A549 (cell line): Measurements from ENCODE around the gene LRRC2. TPM values are rescaled to one million over a fixed set of nuclear protein-coding genes. Genes with fewer than 3 reads are reported as not detected.
A peak's percentile ranks its signal among the peaks of the same experiment; 100 is the strongest.

Experiments
- ATAC-seq, 2 experiments: fragments of 200-7000 bp in 1 of 2; fragments of >200 bp in 1 of 2; cut with Nextera tagmentation in 1 of 2; cut with Tn5 transposase in 1 of 2; 3 replicates each; pipeline versions ENCODE4 v1.8.0 to v1.9.1; 2018 to 2020; ENCODE audit warnings: mild to moderate bottlenecking in 1 of 2, moderate library complexity in 1 of 2
- CTCF ChIA-PET: fragments of 300-600 bp; sonication (Branson Sonifier 250); formaldehyde crosslinking; extraction: SDS; loops from one replicate; lab custom pipeline; 2021; ENCODE audit warnings: antibody characterized with exemption, inconsistent platforms; lab: Yijun Ruan, JAX
- POLR2A ChIA-PET: fragments of 350-600 bp; formaldehyde crosslinking; extraction: SDS; loops from one replicate; lab custom pipeline; 2021; ENCODE audit warnings: antibody characterized with exemption, inconsistent platforms; lab: Yijun Ruan, JAX
- DNase-seq, 2 experiments: peaks; one replicate each; pipeline versions ENCODE4 v3.0.0 to v3.0.0-alpha.2; 2011 to 2016; ENCODE audit warnings: low read depth in 1 of 2, low spot score in 1 of 2
- FAIRE-seq: peaks from 2 replicates; lab custom pipeline; 2011; peaks lifted over from hg19 to GRCh38; lab: Jason Lieb, UNC
- H3K27ac ChIP-seq, 2 experiments: fragments of >200 bp; sonication (Bioruptor Twin); formaldehyde crosslinking; 3 replicates each; pipeline ENCODE4 v1.5.1; 2016 to 2017
- H3K4me1 ChIP-seq: fragments of >200 bp; sonication (Bioruptor Twin); formaldehyde crosslinking; 3 replicates; pipeline ENCODE4 v1.6.1; 2016
- H3K4me2 ChIP-seq: fragments of >200 bp; sonication (Bioruptor Twin); formaldehyde crosslinking; 3 replicates; pipeline ENCODE4 v1.6.1; 2016
- H3K4me3 ChIP-seq: fragments of >200 bp; sonication (Bioruptor Twin); formaldehyde crosslinking; 3 replicates; pipeline ENCODE4 v1.5.1; 2016
- H3K9me3 ChIP-seq: fragments of >200 bp; sonication (Bioruptor Twin); formaldehyde crosslinking; 3 replicates; pipeline ENCODE4 v1.6.1; 2016
- CEBPB ChIP-seq, 2 experiments: fragments of >200 bp in 1 of 2; sonication (Bioruptor Twin) in 1 of 2; formaldehyde crosslinking in 1 of 2; IDR thresholded peaks; 2 replicates each; pipeline ENCODE4 v1.6.1; 2012 to 2016
- CHD2 ChIP-seq: fragments of 150-350 bp; IDR thresholded peaks from 2 replicates; pipeline ENCODE4 v1.6.1; 2014; ENCODE audit warnings: low read length; ENCODE audit not compliant: partially characterized antibody
- EHF ChIP-seq: fragments of 250-450 bp; sonication (Bioruptor Pico); IDR thresholded peaks from 2 replicates; pipeline ENCODE4 v1.5.0; 2020; ENCODE audit warnings: mild to moderate bottlenecking
- EHMT2 ChIP-seq: fragments of 200-600 bp; sonication (generic); IDR thresholded peaks from 2 replicates; pipeline ENCODE4 v1.6.1; 2016; ENCODE audit warnings: antibody characterized with exemption, low read depth, mild to moderate bottlenecking, moderate library complexity
- HDAC2 ChIP-seq: fragments of 200-600 bp; sonication (generic); IDR thresholded peaks from 2 replicates; pipeline ENCODE4 v1.6.1; 2016
- HOXB5 ChIP-seq: fragments of 250-450 bp; sonication (Bioruptor Pico); IDR thresholded peaks from 2 replicates; pipeline ENCODE4 v1.5.0; 2020; ENCODE audit warnings: mild to moderate bottlenecking, moderate library complexity
- JUN ChIP-seq, 2 experiments: fragments of >200 bp; sonication (Bioruptor Twin); formaldehyde crosslinking; IDR thresholded peaks; 2 replicates in 1 of 2; 3 replicates in 1 of 2; pipeline ENCODE4 v1.6.1; 2016 to 2017
- JUNB ChIP-seq: fragments of >200 bp; sonication (Bioruptor Twin); formaldehyde crosslinking; IDR thresholded peaks from 2 replicates; pipeline ENCODE4 v1.6.1; 2016
- MAZ ChIP-seq: fragments of 150-350 bp; IDR thresholded peaks from 2 replicates; pipeline ENCODE4 v1.6.1; 2014; ENCODE audit warnings: antibody characterized with exemption, low read depth, low read length, borderline replicate concordance
- NPAS2 ChIP-seq: fragments of 250-450 bp; sonication (Bioruptor Pico); IDR thresholded peaks from 2 replicates; pipeline ENCODE4 v1.8.0; 2022; ENCODE audit warnings: mild to moderate bottlenecking, moderate library complexity, borderline replicate concordance
- RCOR1 ChIP-seq: fragments of 150-350 bp; IDR thresholded peaks from 2 replicates; pipeline ENCODE4 v1.6.1; 2014; ENCODE audit warnings: antibody characterized with exemption, low read length, low read depth
- RFX5 ChIP-seq: fragments of 450-650 bp; IDR thresholded peaks from 2 replicates; pipeline ENCODE4 v1.7.1; 2014; ENCODE audit warnings: antibody characterized with exemption, mild to moderate bottlenecking, moderate library complexity
- SMC3 ChIP-seq: fragments of >200 bp; sonication (Bioruptor Twin); formaldehyde crosslinking; IDR thresholded peaks from 3 replicates; pipeline ENCODE4 v1.6.1; 2018; ENCODE audit warnings: inconsistent platforms
- SREBF2 ChIP-seq: fragments of 450-650 bp; IDR thresholded peaks from 2 replicates; pipeline ENCODE4 v1.6.1; 2014; ENCODE audit warnings: mild to moderate bottlenecking, moderate library complexity
- TFCP2L1 ChIP-seq: fragments of 250-450 bp; sonication (Bioruptor Pico); IDR thresholded peaks from 2 replicates; pipeline ENCODE4 v1.5.0; 2021; ENCODE audit warnings: mild to moderate bottlenecking
- TP53 ChIP-seq: fragments of 250-450 bp; sonication (Bioruptor Pico); IDR thresholded peaks from 2 replicates; pipeline ENCODE4 v1.5.0; 2021; ENCODE audit warnings: mild to moderate bottlenecking, moderate library complexity
- ZNF302 ChIP-seq: fragments of 250-450 bp; sonication (Bioruptor Pico); IDR thresholded peaks from 2 replicates; pipeline ENCODE4 v1.9.0; 2021; ENCODE audit warnings: inconsistent platforms, mild to moderate bottlenecking, moderate library complexity
- WGBS: methylation state at CpG from one replicate; pipeline ENCODE4 v1.1.6; 2017; ENCODE audit errors: missing lambda C conversion rate; 5-methylcytosine and 5-hydroxymethylcytosine counted together
- polyA plus RNA-seq, 4 experiments: library from polyadenylated mRNA; depleted of rRNA in 3 of 4; stranded (reverse); fragments of >200 nt; fragmentation: RNase III in 1 of 4; extraction: RNeasy Plus Mini Kit Qiagen cat#74134 plus additional on column Dnase treatment in 1 of 4; gene quantifications; 2 replicates in 3 of 4; 3 replicates in 1 of 4; pipeline ENCODE4 v1.2.3, GENCODE V29; 2011 to 2017
- TF ChIP-seq, protein P1 (sequence below): fragments of >200 bp; sonication (Bioruptor Twin); formaldehyde crosslinking; IDR thresholded peaks from 3 replicates; pipeline ENCODE4 v1.6.1; 2016
- TF ChIP-seq, protein P2 (sequence below): fragments of 450-650 bp; IDR thresholded peaks from 2 replicates; pipeline ENCODE4 v1.6.1; 2014; ENCODE audit warnings: antibody characterized with exemption

LRRC2 gene
- polyA plus RNA-seq, 2 of the 4 experiments (the other 2 are of a cell fraction) = not detected

DNA sequence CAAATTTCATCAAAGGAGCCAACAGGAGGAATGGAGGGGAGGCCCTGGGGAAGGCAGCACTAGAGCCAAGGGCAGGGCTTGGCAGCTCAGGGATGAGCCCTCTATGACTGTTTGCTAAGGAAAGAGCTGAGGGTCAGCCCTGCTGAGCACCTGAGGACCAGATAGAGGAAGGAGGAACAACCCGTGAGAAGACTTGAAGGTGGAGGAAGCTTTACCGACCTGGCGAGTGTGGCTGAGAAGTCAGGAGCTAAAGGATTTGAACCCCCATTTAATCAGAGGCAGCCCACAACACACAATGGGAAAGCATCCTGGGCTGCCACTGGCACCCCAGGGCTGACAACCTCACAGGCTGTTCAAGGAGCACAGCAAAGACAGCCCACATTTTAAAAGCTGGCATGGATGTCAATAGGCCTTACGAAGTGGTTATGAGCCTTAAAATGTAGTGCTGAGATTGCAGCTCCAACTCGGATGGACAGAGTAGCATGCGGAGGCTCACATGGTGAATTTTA, 20.7 kb upstream of the LRRC2 start:
- Histone ChIP-seq H3K4me2 (peak overlapping the region; percentile 40; the same call in 1 of the 3 replicates), H3K27ac (peak overlapping the region; percentile 13 to 57; a peak in 3 of 6 replicates), H3K9me3 (no peaks in the 10 kb centered on the region), H3K4me1 (peaks cover 13% of the 10 kb centered on the region; the same call in 2 of the 3 replicates), H3K4me3 (no peak overlapping the region)
- WGBS = 80% methylated on average over 6 of the region's 6 CpGs
- TF ChIP-seq CHD2 (no peak), NPAS2 (CRISPR knock-in tag) (no peak)
- ChIA-PET CTCF (interaction anchor here (0.6 to 1.1 kb wide), 2 partner anchors 116 to 475 kb away, joined by 3 to 4 read pairs; no protein-coding TSS in a partner anchor), POLR2A (no interaction called here)
- FAIRE-seq (no peak), DNase-seq (no peak), ATAC-seq (no peak)

DNA sequence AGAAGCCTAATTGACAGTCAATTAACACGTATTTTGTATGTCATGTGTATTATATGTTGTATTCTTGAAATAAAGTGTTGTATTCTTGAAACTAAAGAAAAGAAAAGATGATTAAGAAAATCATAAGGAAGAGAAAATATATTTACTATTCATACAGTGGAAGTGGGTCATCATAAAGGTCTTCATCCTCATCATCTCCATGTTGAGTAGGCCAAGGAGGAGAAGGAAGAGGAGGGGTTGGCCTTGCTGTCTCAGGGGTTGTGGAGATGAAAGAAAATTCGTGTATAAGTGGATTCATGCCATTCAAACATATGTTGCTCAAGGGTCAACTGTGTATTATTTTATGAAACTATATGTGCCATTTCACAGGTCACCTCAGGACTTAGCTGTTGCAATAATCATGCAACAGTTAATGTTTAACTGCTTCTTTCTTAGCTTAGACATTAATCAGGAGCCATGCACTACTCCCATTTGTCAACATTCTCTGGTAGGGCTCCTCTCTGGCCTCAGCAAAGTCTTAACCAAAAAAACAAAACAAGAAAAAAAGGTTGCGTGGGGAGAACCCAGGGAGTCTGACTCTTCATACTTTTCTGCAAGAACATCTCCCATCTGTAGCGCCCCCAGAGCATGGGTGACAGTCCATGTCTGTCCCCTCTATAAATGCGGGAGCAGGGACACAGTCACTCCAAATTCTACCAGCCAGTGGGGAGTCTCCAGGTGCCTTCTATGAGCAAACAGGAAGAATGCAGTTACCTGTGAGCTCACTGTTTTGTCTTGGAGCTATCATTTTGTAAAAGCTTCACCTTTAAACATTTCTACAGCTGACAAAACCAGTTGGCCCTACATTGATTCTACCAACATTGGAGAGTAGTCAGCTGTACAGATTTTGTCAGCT, 19.9 kb upstream of the LRRC2 start:
- ChIA-PET POLR2A (no interaction called here), CTCF (interaction anchor here (0.6 to 1.1 kb wide), 2 partner anchors 115 to 476 kb away, joined by 3 to 4 read pairs; no protein-coding TSS in a partner anchor)
- peak overlapping the region; percentile 57 to 58; a peak in 4 of 6 replicates for H3K27ac ChIP-seq
- DNase-seq (peak in 1 of 2 experiments; percentile 9), FAIRE-seq (no peak), ATAC-seq (no peak; a peak in 1 of 6 replicates)
- H3K4me1 ChIP-seq = peaks cover 13% of the 10 kb centered on the region; the same call in 2 of the 3 replicates
- no peaks in the 10 kb centered on the region for H3K9me3 ChIP-seq
- no peak overlapping the region for H3K4me3 ChIP-seq
- peak overlapping the region; percentile 40; the same call in 2 of the 3 replicates for H3K4me2 ChIP-seq
- TF ChIP-seq RFX5 (no peak), TFCP2L1 (CRISPR knock-in tag) (no peak), JUNB (no peak), EHF (CRISPR knock-in tag) (no peak)
- 51% methylated on average over 5 of the region's 5 CpGs for WGBS

DNA sequence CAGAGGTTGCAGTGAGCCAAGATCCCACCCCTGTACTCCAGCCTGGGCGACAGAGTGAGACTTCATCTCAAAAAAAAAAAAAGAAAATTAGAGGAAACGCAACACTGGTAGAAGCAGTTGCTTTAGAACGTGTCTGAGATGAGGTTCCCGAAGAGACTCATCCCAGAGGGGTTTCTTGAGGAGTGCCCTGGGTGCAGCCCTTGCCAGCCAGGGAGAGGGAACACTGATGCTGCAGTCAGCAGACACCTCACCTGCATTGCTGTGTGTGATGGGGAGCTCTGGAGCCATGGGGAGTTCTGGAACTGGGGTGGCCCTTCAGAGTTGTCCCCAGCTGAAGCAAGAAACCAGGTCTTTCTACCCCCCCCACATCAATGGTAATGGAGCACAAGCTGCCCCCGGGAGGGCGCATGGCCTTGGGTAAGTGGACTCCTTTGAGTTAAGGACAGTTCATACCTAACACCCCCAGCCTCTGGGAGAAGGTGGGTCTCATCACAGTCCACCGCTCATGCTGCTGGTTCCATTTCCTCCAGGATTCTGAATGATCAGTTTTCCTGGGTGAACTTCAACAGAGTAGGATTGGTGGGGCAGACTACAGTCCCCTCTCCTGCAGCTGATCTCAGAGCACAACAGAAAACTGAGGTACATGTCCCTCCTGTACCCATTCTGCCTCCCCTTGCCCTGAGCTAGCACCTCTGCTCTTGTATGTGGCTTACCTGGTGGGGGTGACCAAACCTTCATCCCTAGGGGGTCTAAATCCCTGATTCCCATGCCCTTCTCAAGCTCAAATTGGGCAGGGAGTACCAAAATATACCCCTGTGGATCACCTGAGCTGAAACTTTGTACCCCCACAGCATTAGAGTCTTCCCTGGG, 18.7 kb upstream of the LRRC2 start:
- TF ChIP-seq JUNB = no peak
- no peak for TF ChIP-seq CEBPB (IDR thresholded peaks at IDR 0.05)
- no peak for TF ChIP-seq ZNF302
- TF ChIP-seq NPAS2 (CRISPR knock-in tag) = no peak
- TF ChIP-seq, protein P1, sequence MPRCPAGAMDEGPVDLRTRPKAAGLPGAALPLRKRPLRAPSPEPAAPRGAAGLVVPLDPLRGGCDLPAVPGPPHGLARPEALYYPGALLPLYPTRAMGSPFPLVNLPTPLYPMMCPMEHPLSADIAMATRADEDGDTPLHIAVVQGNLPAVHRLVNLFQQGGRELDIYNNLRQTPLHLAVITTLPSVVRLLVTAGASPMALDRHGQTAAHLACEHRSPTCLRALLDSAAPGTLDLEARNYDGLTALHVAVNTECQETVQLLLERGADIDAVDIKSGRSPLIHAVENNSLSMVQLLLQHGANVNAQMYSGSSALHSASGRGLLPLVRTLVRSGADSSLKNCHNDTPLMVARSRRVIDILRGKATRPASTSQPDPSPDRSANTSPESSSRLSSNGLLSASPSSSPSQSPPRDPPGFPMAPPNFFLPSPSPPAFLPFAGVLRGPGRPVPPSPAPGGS = no peak
- TF ChIP-seq, all 56 proteins: peak for 0
- CTCF ChIA-PET = no interaction called here
- POLR2A ChIA-PET = no interaction called here
- Histone ChIP-seq H3K4me3 (no peak overlapping the region), H3K4me1 (peaks cover 13% of the 10 kb centered on the region; the same call in 2 of the 3 replicates), H3K27ac (peak overlapping the region; percentile 50 to 58; a peak in 4 of 6 replicates), H3K4me2 (no peak overlapping the region), H3K9me3 (no peaks in the 10 kb centered on the region)
- FAIRE-seq (no peak), DNase-seq (no peak), ATAC-seq (no peak)
- WGBS = 72% methylated on average over 7 of the region's 7 CpGs

DNA sequence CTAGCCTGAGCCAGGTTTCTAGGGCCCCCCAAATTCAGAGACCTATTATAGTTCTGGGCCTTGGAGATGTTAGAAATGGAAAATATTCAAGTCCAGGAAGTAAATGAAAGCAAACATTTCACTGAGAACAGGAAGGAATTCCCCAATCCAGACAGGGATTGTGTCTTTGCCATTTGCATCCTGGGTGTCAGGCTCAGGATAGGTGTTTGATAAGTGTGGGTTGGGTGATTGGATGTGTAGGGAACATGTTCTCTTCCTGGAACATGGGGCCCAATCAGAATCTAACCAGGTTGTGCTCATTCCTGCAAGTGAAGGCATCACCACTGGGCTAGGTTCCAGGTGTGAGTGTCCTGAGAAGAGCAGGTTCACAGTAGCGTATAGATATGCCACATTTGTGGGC, 14.6 kb upstream of the LRRC2 start:
- TF ChIP-seq HOXB5 (CRISPR knock-in tag) (no peak), RCOR1 (no peak), HDAC2 (no peak), TP53 (no peak), JUNB (no peak), MAZ (no peak), SMC3 (no peak), JUN (IDR thresholded peaks at IDR 0.05) (no peak), RFX5 (no peak), SREBF2 (no peak), EHMT2 (no peak)
- TF ChIP-seq, protein P2, sequence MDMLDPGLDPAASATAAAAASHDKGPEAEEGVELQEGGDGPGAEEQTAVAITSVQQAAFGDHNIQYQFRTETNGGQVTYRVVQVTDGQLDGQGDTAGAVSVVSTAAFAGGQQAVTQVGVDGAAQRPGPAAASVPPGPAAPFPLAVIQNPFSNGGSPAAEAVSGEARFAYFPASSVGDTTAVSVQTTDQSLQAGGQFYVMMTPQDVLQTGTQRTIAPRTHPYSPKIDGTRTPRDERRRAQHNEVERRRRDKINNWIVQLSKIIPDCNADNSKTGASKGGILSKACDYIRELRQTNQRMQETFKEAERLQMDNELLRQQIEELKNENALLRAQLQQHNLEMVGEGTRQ = no peak
- ChIA-PET POLR2A (no interaction called here), CTCF (no interaction called here)
- H3K27ac ChIP-seq = no peak overlapping the region
- H3K4me3 ChIP-seq = no peak overlapping the region
- FAIRE-seq = no peak
- H3K9me3 ChIP-seq = no peaks in the 10 kb centered on the region
- H3K4me2 ChIP-seq = no peak overlapping the region
- 100% methylated on average over 1 of the region's 1 CpG for WGBS
- ATAC-seq = no peak
- peaks cover 2% of the 10 kb centered on the region; the same call in 2 of the 3 replicates for H3K4me1 ChIP-seq
- DNase-seq = no peak
